Right lung (tissue), 10 donors: ENCODE data around the gene SH2D1B. TPM values are rescaled to one million over a fixed set of nuclear protein-coding genes. Genes with fewer than 3 reads are reported as not detected.
"Not testable (repeated sequence)": the region's sequence is repeated elsewhere in the genome, so short reads cannot be mapped to it uniquely, and the experiment has no call there.

ENCODE experiments used
- DNase-seq, 2 donors: peaks; one replicate each; pipeline ENCODE4 v3.0.0-alpha.2; 2013
- long read RNA-seq, 8 donors: transcript quantifications; one replicate each; lab custom pipeline, GENCODE V29; 2026
- polyA plus RNA-seq, 5 donors: library from polyadenylated mRNA; unstranded; fragments of 120-200 nt; gene quantifications; one replicate each; pipeline versions ENCODE4 v1.2.1 to v1.2.3, GENCODE V29; 2013; ENCODE audit warnings: inconsistent platforms in 1 of 5, low replicate concordance in 1 of 5; ENCODE audit not compliant: insufficient read length in 5 of 5, insufficient read depth in 1 of 5

The SH2D1B gene
- 1 to 10 TPM in 2 of 5 donors, under 1 TPM in 3; 0.23 to 1.1 (median 0.94) TPM for polyA plus RNA-seq
- long read RNA-seq, donor 1, partial matches to known transcripts: 0 of 1 reads
- long read RNA-seq, donor 1, other reads (novel, unspliced or antisense): 0 of 1 reads
- long read RNA-seq, donor 2: 0 reads
- long read RNA-seq, donor 3: 0 reads
- long read RNA-seq, donor 4: 0 reads
- long read RNA-seq, donor 5, partial matches to known transcripts: 0 of 1 reads
- long read RNA-seq, donor 5, other reads (novel, unspliced or antisense): 0 of 1 reads
- long read RNA-seq, donor 6: 0 reads
- long read RNA-seq, donor 7: 0 reads
- long read RNA-seq, donor 8: 0 reads

- no peak for DNase-seq
Measured at GRCh38 chr1:162412002-162412401, at the start of gene SH2D1B. SH2D1B (minus strand) TSS chr1:162412136; CDS start chr1:162412016, 120 bp downstream.

- DNase-seq: no peak
Measured at GRCh38 chr1:162458236-162458635, 46.3 kb upstream of the SH2D1B start.

GRCh38 chr1:162456323-162456722 is 44.4 kb upstream of the SH2D1B start:
- DNase-seq: no peak

- DNase-seq: not testable (repeated sequence)
Measured at GRCh38 chr1:162454361-162454760, 42.4 kb upstream of the SH2D1B start.

- no peak for DNase-seq
Measured at GRCh38 chr1:162446946-162447345, 35.0 kb upstream of the SH2D1B start.

GRCh38 chr1:162444903-162445302 is 33.0 kb upstream of the SH2D1B start:
- DNase-seq: no peak

GRCh38 chr1:162432977-162433713 is 21.2 kb upstream of the SH2D1B start:
- DNase-seq: not testable (repeated sequence)

- no peak for DNase-seq
Measured at GRCh38 chr1:162430583-162430982, 18.6 kb upstream of the SH2D1B start.

GRCh38 chr1:162422662-162423375 is 10.9 kb upstream of the SH2D1B start:
- DNase-seq: no peak

GRCh38 chr1:162421258-162422164 is 9.6 kb upstream of the SH2D1B start:
- DNase-seq: no peak

- no peak for DNase-seq
Measured at GRCh38 chr1:162420120-162420519, 8.2 kb upstream of the SH2D1B start.

GRCh38 chr1:162419450-162419931 is 7.6 kb upstream of the SH2D1B start:
- DNase-seq: not testable (repeated sequence)

GRCh38 chr1:162418584-162418983 is 6.6 kb upstream of the SH2D1B start:
- DNase-seq: not testable (repeated sequence)

- DNase-seq: no peak
Measured at GRCh38 chr1:162417650-162418049, 5.7 kb upstream of the SH2D1B start.

- no peak for DNase-seq
Measured at GRCh38 chr1:162416909-162417308, 5.0 kb upstream of the SH2D1B start.

- DNase-seq: no peak
Measured at GRCh38 chr1:162416215-162416614, 4.3 kb upstream of the SH2D1B start.

- no peak for DNase-seq
Measured at GRCh38 chr1:162407539-162407938, 4.4 kb downstream of the SH2D1B start.

- DNase-seq: no peak
Measured at GRCh38 chr1:162406811-162407210, 5.1 kb downstream of the SH2D1B start.

- no peak for DNase-seq
Measured at GRCh38 chr1:162405800-162406199, 6.1 kb downstream of the SH2D1B start.

GRCh38 chr1:162404550-162405160 is 7.3 kb downstream of the SH2D1B start:
- DNase-seq: no peak
